HG03045 (cell line): ENCODE measurements around the gene CYSTM1.

Experiments used
- ATAC-seq: cut with Tn5 transposase; IDR thresholded peaks from one replicate; pipeline ENCODE4 v1.9.1; 2021; ENCODE audit warnings: mild to moderate bottlenecking, moderate library complexity; ENCODE audit not compliant: unreplicated experiment

CYSTM1 gene

GRCh38 chr5:140232731-140233130, 57.7 kb downstream of the CYSTM1 start:
- ATAC-seq = no peak

GRCh38 chr5:140234377-140234989, 59.5 kb downstream of the CYSTM1 start:
- no peak for ATAC-seq

GRCh38 chr5:140235791-140236551, 61.0 kb downstream of the CYSTM1 start:
- ATAC-seq = no peak

- ATAC-seq = no peak
Observed at GRCh38 chr5:140236891-140237598, 62.1 kb downstream of the CYSTM1 start.

- no peak for ATAC-seq
Observed at GRCh38 chr5:140238756-140239155, 63.8 kb downstream of the CYSTM1 start.

GRCh38 chr5:140239461-140239860, 64.5 kb downstream of the CYSTM1 start:
- no peak for ATAC-seq

- ATAC-seq = no peak
Observed at GRCh38 chr5:140239939-140240700, 65.1 kb downstream of the CYSTM1 start.

GRCh38 chr5:140240987-140241706, 66.2 kb downstream of the CYSTM1 start:
- ATAC-seq = no peak

GRCh38 chr5:140242099-140242498, 67.1 kb downstream of the CYSTM1 start:
- ATAC-seq = no peak

- no peak for ATAC-seq
Observed at GRCh38 chr5:140242890-140243585, 68.0 kb downstream of the CYSTM1 start.

- no peak for ATAC-seq
Observed at GRCh38 chr5:140243706-140244250, 68.8 kb downstream of the CYSTM1 start.

GRCh38 chr5:140244525-140245025, 69.6 kb downstream of the CYSTM1 start:
- ATAC-seq = peak; percentile 64

- no peak for ATAC-seq
Observed at GRCh38 chr5:140245341-140245740, 70.4 kb downstream of the CYSTM1 start.

GRCh38 chr5:140245926-140246325, 70.9 kb downstream of the CYSTM1 start:
- ATAC-seq = no peak

GRCh38 chr5:140246378-140247122, 71.6 kb downstream of the CYSTM1 start:
- ATAC-seq = no peak

- ATAC-seq = no peak
Observed at GRCh38 chr5:140248414-140248813, 73.4 kb downstream of the CYSTM1 start.

GRCh38 chr5:140249536-140249935, 74.5 kb downstream of the CYSTM1 start:
- ATAC-seq = no peak

- no peak for ATAC-seq
Observed at GRCh38 chr5:140250386-140250785, 75.4 kb downstream of the CYSTM1 start.

GRCh38 chr5:140251527-140251973, 76.6 kb downstream of the CYSTM1 start:
- peak; percentile 45 for ATAC-seq
